SK-N-SH treated with all-trans-retinoic acid at 6 μM for 48 hours (cell line): Measurements from ENCODE around the gene MCCC2.

Experiments
- ATAC-seq: fragments of 200-7000 bp; cut with Tn5 transposase; 3 replicates; pipeline ENCODE4 v1.9.1; 2020; ENCODE audit warnings: mild to moderate bottlenecking, moderate library complexity
- ARNTL ChIP-seq: fragments of 450-650 bp; formaldehyde crosslinking; IDR thresholded peaks from 2 replicates; pipeline ENCODE4 v1.5.0; 2020; ENCODE audit warnings: low read depth, mild to moderate bottlenecking, moderate library complexity, borderline replicate concordance
- BACH2 ChIP-seq: fragments of 250-450 bp; sonication (Bioruptor Pico); IDR thresholded peaks from 2 replicates; pipeline ENCODE4 v1.9.0; 2021; ENCODE audit warnings: mild to moderate bottlenecking, borderline replicate concordance
- CREB5 ChIP-seq: fragments of 250-450 bp; sonication (Bioruptor Pico); IDR thresholded peaks from 2 replicates; pipeline ENCODE4 v1.5.1; 2020; ENCODE audit warnings: low read depth, mild to moderate bottlenecking, moderate library complexity
- CSDC2 ChIP-seq: fragments of 250-450 bp; sonication (Bioruptor Pico); IDR thresholded peaks from 2 replicates; pipeline ENCODE4 v1.5.0; 2020; ENCODE audit warnings: mild to moderate bottlenecking, moderate library complexity
- ESRRG ChIP-seq: fragments of 250-450 bp; sonication (Bioruptor Pico); IDR thresholded peaks from 2 replicates; pipeline ENCODE4 v1.6.1; 2021; ENCODE audit warnings: mild to moderate bottlenecking
- GLIS3 ChIP-seq: fragments of 250-450 bp; sonication (Bioruptor Pico); IDR thresholded peaks from 2 replicates; pipeline ENCODE4 v1.5.0; 2020; ENCODE audit warnings: mild to moderate bottlenecking, moderate library complexity
- ISL1 ChIP-seq: fragments of 250-450 bp; sonication (Bioruptor Pico); IDR thresholded peaks from 2 replicates; pipeline ENCODE4 v2.1.2; 2022; ENCODE audit warnings: mild to moderate bottlenecking, moderate library complexity
- OSR1 ChIP-seq: fragments of 250-450 bp; sonication (Bioruptor Pico); IDR thresholded peaks from 2 replicates; pipeline ENCODE4 v1.8.0; 2022; ENCODE audit warnings: moderate library complexity, mild to moderate bottlenecking, inconsistent platforms
- POU6F1 ChIP-seq: fragments of 250-450 bp; sonication (Bioruptor Pico); IDR thresholded peaks from 2 replicates; pipeline ENCODE4 v1.8.0; 2021; ENCODE audit warnings: low read depth, mild to moderate bottlenecking, moderate library complexity, borderline replicate concordance
- PPARA ChIP-seq: fragments of 250-450 bp; sonication (Bioruptor Pico); IDR thresholded peaks from 2 replicates; pipeline ENCODE4 v1.5.0; 2020; ENCODE audit warnings: mild to moderate bottlenecking, borderline replicate concordance
- RARB ChIP-seq: fragments of 250-450 bp; sonication (Bioruptor Pico); IDR thresholded peaks from 2 replicates; pipeline ENCODE4 v1.8.0; 2021; ENCODE audit warnings: mild to moderate bottlenecking, moderate library complexity
- SNAI2 ChIP-seq: fragments of 250-450 bp; sonication (Bioruptor Pico); IDR thresholded peaks from 2 replicates; pipeline ENCODE4 v1.5.0; 2020; ENCODE audit warnings: mild to moderate bottlenecking, moderate library complexity
- TCF4 ChIP-seq: fragments of 250-450 bp; sonication (Bioruptor Pico); IDR thresholded peaks from 2 replicates; pipeline ENCODE4 v1.8.0; 2021; ENCODE audit warnings: mild to moderate bottlenecking, moderate library complexity, borderline replicate concordance
- TOX ChIP-seq: fragments of 250-450 bp; sonication (Bioruptor Pico); IDR thresholded peaks from 2 replicates; pipeline ENCODE4 v1.8.0; 2021; ENCODE audit warnings: mild to moderate bottlenecking, moderate library complexity, borderline replicate concordance
- ZC3H10 ChIP-seq: fragments of 250-450 bp; sonication (Bioruptor Pico); IDR thresholded peaks from 2 replicates; pipeline ENCODE4 v1.5.1; 2021; ENCODE audit warnings: mild to moderate bottlenecking, moderate library complexity
- ZFP30 ChIP-seq: fragments of 450-650 bp; formaldehyde crosslinking; IDR thresholded peaks from 2 replicates; pipeline ENCODE4 v1.5.0; 2022; ENCODE audit warnings: mild to moderate bottlenecking, moderate library complexity
- ZNF565 ChIP-seq: fragments of 450-650 bp; formaldehyde crosslinking; conservative IDR thresholded peaks from 2 replicates; pipeline ENCODE4 v1.5.0; 2020; ENCODE audit warnings: low read depth, mild to moderate bottlenecking, moderate library complexity
- ZNF70 ChIP-seq: fragments of 450-650 bp; formaldehyde crosslinking; IDR thresholded peaks from 2 replicates; pipeline ENCODE4 v1.5.0; 2020; ENCODE audit warnings: mild to moderate bottlenecking, moderate library complexity
- ZNF8 ChIP-seq: fragments of 450-650 bp; formaldehyde crosslinking; IDR thresholded peaks from 2 replicates; pipeline ENCODE4 v1.5.0; 2020; ENCODE audit warnings: mild to moderate bottlenecking, moderate library complexity
- TF ChIP-seq, protein P1 (sequence below): fragments of 250-450 bp; sonication (Bioruptor Pico); IDR thresholded peaks from 2 replicates; pipeline ENCODE4 v1.8.0; 2020; ENCODE audit warnings: mild to moderate bottlenecking, moderate library complexity, borderline replicate concordance

The MCCC2 gene

GRCh38 chr5:71623221-71623794 lies 36.2 kb downstream of the MCCC2 start:
- TF ChIP-seq ZNF70 (CRISPR knock-in tag) (no peak), CREB5 (CRISPR knock-in tag) (no peak)
- no peak for ATAC-seq

DNA sequence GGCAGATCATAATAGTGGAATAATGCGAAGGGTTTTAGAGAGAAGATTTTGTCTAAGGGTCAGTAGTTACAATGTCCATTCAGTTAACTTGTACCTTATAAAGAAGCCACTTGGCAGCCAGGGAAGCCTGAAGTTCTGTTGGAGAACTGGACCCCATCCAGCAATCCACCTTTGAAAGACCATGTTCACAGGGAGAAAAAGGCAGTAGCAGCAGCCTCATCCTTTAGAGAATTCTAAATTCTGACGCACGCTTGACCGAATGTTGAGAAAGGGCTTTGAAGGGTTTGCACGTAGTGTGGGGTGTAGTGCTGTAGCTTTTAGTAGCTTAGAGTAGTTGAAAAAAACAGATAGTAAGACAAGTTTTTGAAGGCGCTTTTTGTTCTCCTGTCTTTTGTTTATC lies 42.8 kb downstream of the MCCC2 start:
- no peak for ATAC-seq
- TF ChIP-seq BACH2 (CRISPR knock-in tag) = no peak
- no peak for TF ChIP-seq POU6F1
- no peak for TF ChIP-seq GLIS3
- no peak for TF ChIP-seq ARNTL
- no peak for TF ChIP-seq CREB5 (CRISPR knock-in tag)
- no peak for TF ChIP-seq ZC3H10
- no peak for TF ChIP-seq ZFP30
- no peak for TF ChIP-seq TCF4 (CRISPR knock-in tag)
- TF ChIP-seq, protein P1, sequence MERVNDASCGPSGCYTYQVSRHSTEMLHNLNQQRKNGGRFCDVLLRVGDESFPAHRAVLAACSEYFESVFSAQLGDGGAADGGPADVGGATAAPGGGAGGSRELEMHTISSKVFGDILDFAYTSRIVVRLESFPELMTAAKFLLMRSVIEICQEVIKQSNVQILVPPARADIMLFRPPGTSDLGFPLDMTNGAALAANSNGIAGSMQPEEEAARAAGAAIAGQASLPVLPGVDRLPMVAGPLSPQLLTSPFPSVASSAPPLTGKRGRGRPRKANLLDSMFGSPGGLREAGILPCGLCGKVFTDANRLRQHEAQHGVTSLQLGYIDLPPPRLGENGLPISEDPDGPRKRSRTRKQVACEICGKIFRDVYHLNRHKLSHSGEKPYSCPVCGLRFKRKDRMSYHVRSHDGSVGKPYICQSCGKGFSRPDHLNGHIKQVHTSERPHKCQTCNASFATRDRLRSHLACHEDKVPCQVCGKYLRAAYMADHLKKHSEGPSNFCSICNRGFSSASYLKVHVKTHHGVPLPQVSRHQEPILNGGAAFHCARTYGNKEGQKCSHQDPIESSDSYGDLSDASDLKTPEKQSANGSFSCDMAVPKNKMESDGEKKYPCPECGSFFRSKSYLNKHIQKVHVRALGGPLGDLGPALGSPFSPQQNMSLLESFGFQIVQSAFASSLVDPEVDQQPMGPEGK = no peak
- no peak for TF ChIP-seq OSR1 (CRISPR knock-in tag)
- TF ChIP-seq PPARA (CRISPR knock-in tag) = no peak

DNA sequence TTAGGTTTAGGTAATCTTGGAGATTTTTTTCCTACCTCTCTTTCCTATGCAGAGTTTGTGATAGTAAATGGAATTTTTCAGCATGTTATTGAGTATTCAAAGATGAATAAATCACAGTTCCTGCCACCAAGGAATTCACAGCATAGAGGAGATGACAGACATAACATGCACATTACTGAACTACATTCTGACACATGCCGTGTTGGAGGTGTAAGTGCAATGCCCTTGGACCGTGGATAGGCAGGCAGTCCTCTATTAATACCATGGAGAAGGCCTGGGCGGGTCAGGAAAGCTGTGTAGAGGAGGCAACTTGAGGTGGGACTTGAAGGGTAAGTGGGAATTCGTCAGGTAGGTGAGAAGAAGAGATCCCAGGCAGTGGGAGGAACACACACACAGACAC lies 43.9 kb downstream of the MCCC2 start:
- TF ChIP-seq BACH2 (CRISPR knock-in tag) (no peak), TOX (CRISPR knock-in tag) (no peak), OSR1 (CRISPR knock-in tag) (no peak), ZFP30 (no peak), RARB (CRISPR knock-in tag) (no peak), ZC3H10 (no peak), CSDC2 (no peak), POU6F1 (no peak), GLIS3 (no peak), ZNF8 (CRISPR knock-in tag) (no peak), ZNF565 (no peak), ESRRG (no peak), ISL1 (CRISPR knock-in tag) (no peak)
- TF ChIP-seq, protein P1 = no peak
- no peak for ATAC-seq

DNA sequence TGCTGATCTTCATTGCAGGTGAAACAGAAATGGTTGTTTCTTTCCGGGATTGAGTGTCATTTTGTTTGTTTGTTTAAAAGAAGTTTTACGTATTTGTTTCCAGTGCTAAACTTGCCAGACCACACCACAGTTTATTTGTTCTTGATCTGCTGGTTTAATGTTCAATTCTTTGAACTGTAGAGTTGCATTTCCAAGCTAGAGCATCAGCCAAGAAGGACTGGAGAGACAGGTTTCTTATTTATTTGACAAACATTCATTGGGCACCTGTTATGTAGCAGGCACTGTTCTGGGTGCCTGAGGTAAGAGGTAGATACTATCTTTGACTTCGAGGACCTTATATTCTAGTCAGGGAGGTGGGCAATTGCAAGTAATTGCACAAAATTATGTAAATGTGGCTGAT lies 45.0 kb downstream of the MCCC2 start:
- TF ChIP-seq POU6F1 (no peak), GLIS3 (no peak), PPARA (CRISPR knock-in tag) (no peak), ZNF70 (CRISPR knock-in tag) (no peak), TOX (CRISPR knock-in tag) (no peak), ISL1 (CRISPR knock-in tag) (no peak), ZNF8 (CRISPR knock-in tag) (no peak), SNAI2 (CRISPR knock-in tag) (no peak), CREB5 (CRISPR knock-in tag) (no peak), ARNTL (no peak), RARB (CRISPR knock-in tag) (no peak), ZC3H10 (no peak)
- ATAC-seq = no peak
